Activated naive CD4-positive, alpha-beta T cell treated with anti-CD3 and anti-CD28 coated beads, Interleukin-2, amount 10 ng/mL, durations not matched to agents 7 days and 5 days (primary cell): ENCODE results near the gene CHST10.
A peak's percentile ranks its signal among the peaks of the same experiment; 100 is the strongest.

Source experiments
- CTCF ChIA-PET: fragments of 350-600 bp; sonication (Branson Sonifier 250); formaldehyde crosslinking; loops from one replicate; lab custom pipeline; 2021; ENCODE audit warnings: antibody characterized with exemption; lab: Charles Lee
- DNase-seq: peaks from one replicate; pipeline ENCODE4 v3.0.0-alpha.2; 2020
- H3K27ac Mint-ChIP-seq: one replicate; pipeline ENCODE4 v1.8.0; 2021; ENCODE audit warnings: mild to moderate bottlenecking, moderate library complexity, mixed read lengths
- H3K27me3 Mint-ChIP-seq: one replicate; pipeline ENCODE4 v1.8.0; 2021; ENCODE audit warnings: mild to moderate bottlenecking, mixed read lengths
- H3K36me3 Mint-ChIP-seq: one replicate; pipeline ENCODE4 v1.8.0; 2021; ENCODE audit warnings: mixed read lengths
- H3K4me1 Mint-ChIP-seq: one replicate; pipeline ENCODE4 v1.8.0; 2021; ENCODE audit warnings: mixed read lengths
- H3K4me3 Mint-ChIP-seq: one replicate; pipeline ENCODE4 v1.8.0; 2021; ENCODE audit warnings: mild to moderate bottlenecking, moderate library complexity, mixed read lengths
- H3K9me3 Mint-ChIP-seq: one replicate; pipeline ENCODE4 v1.8.0; 2021; ENCODE audit warnings: mixed read lengths

The CHST10 gene

DNA sequence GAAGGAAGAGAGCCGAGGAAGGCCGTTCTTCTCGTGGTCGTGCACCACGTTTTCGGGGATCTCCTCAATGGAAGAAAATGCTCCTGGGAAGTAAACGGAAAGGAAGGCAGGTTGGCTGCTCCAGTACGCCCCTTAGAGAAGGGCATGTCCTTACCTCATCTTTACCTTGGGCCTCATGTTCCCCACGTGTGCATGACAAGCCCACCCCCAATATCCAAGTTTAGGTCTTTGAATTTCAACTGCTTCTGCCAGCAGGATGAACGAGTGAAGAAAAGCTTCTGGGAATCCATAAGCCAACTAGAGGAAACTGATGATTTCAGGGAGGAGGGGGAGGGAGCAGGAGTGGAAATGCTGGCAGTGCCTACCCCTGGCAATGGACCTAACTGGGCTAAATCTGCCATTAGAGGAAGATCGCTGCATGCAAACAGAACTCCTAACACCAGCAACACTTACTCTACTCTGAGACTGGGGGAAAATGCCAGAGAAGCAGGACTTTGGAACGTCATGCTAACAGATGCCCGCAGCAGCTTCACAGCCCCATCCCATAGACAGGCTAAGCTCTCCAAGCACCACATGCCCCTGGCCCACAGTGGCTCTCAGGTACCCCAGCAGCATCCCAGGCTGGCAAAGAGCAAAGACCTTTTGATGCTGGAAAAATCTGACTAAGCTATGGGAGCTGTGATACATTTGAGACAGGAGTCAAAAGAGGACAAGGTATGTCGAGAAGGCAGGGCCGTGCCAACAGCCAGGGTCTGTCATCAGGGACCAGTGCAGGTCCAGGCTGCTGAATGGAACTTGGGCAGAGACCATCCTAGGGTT, 21.7 kb downstream of the CHST10 start:
- Mint-ChIP-seq H3K27ac (no peak overlapping the region), H3K9me3 (no peaks in the 10 kb centered on the region), H3K27me3 (no peaks in the 10 kb centered on the region), H3K4me3 (no peak overlapping the region), H3K36me3 (no peaks in the 10 kb centered on the region), H3K4me1 (no peaks in the 10 kb centered on the region)
- CTCF ChIA-PET, result no interaction called here
- no peak for DNase-seq

DNA sequence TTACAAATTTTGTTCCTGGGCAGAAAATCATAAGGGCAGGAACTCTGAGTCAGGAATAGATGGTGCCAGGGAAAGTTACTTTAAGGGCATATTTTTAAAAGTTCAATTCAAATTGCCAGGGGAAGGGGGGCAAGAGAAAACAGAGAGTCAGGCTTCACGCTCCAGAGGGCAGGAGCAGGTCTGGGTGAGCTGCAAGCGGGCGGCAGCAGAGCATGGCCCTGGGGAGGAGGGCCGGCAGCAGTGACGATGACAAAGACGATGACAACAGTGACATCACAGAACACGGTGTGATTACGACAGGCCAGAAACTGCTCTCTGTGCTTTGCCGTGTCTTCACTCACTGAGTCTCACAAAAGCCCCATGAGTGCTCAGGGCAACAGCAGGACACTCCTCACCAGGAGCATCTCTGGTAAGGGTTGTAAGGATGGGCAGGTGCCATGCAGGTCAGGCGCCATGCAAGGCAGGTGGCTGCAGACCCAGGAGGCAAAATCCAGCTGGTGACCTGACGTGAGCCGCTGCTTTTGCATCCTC, 23.3 kb downstream of the CHST10 start:
- Mint-ChIP-seq H3K9me3 (no peaks in the 10 kb centered on the region), H3K4me1 (no peaks in the 10 kb centered on the region), H3K27me3 (no peaks in the 10 kb centered on the region), H3K36me3 (no peaks in the 10 kb centered on the region), H3K27ac (no peak overlapping the region), H3K4me3 (no peak overlapping the region)
- CTCF ChIA-PET, result no interaction called here
- DNase-seq, result no peak

DNA sequence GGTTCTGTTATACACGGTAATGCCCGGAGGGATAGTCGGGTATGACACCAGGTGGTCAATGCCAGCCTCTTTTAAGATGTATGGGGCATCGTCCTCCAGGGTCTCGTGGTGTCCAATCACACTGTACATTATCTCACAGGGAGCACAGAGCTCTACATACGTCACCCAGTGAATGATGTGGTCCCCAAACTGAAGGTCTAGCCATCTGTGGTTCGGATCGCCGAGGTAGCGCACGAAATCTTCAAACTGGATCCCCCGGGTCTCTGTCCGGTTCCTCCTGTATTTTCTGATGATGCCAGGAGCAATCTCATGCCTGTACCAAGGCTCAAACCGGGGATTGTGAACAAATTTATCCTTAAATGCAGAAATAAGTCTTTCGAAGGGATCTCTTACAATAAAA, 24.1 kb downstream of the CHST10 start:
- Mint-ChIP-seq H3K9me3 (no peaks in the 10 kb centered on the region), H3K27ac (no peak overlapping the region), H3K4me1 (no peaks in the 10 kb centered on the region), H3K36me3 (no peaks in the 10 kb centered on the region), H3K4me3 (no peak overlapping the region), H3K27me3 (no peaks in the 10 kb centered on the region)
- CTCF ChIA-PET, result no interaction called here
- DNase-seq, result no peak

DNA sequence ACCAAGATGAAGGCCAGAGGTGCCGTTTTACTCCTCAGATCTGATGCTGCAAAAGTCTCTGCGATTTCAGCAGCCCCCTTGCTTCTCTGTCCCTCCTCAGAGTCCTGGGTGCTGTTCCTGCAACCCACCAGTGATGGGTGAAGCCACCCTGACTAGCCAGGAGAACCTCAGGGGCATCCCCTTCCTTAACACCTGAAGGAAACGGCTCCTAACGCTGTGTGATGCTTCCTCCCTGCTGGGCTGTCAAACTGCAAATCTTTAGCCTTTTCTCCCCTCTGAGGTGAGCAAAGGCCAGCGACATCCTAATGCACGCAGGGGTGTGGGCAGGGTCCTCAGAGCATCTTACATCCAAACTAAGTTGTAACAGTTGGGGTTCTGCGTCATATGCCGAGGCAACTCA, 24.8 kb downstream of the CHST10 start:
- CTCF ChIA-PET, result no interaction called here
- H3K4me1 Mint-ChIP-seq, result no peaks in the 10 kb centered on the region
- H3K27ac Mint-ChIP-seq, result no peak overlapping the region

DNA sequence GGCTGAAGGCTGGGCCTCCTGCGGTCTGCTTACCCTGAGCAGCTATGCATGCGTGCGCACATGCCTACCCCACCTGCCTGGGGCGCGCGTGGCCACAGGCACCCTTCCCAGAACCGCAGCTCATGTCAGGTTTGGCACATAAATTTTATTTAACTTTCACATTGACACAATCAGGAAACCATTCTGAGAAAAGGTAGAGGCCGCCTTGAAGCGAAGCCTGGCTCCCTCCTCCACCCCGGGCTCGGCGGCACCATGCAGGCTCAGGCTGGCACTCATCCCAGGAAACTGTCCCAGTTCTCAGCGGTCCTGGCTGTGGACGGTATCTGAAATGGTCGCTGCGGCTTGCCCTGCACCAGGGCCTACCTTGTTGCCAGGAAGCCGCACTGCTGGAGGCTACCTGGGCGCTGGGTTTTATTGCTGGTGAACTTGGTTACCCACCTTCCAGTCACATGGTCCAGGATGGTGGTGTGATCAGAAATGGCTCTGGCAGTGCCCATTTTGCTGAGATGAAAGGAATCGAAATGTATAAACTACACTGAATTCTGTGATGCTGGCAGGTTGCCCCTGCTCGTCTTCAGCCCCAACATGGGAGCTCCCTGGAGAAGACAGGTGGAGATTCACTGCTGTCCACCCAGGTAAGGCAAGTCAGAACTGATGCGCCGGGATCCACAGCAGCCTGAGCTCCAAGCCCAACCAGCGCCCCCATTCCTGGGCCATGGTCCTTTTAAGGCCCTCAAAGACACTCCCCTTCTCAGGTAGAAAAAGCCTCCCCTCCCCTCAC, 25.5 kb downstream of the CHST10 start:
- CTCF ChIA-PET, result interaction anchor here (3.2 kb wide), 1 partner anchor 11 kb away, joined by 18 read pairs; no protein-coding TSS in a partner anchor
- DNase-seq, result no peak
- Mint-ChIP-seq H3K27ac (no peak overlapping the region), H3K36me3 (no peaks in the 10 kb centered on the region), H3K9me3 (no peaks in the 10 kb centered on the region), H3K4me3 (no peak overlapping the region), H3K27me3 (peaks cover 3% of the 10 kb centered on the region), H3K4me1 (no peaks in the 10 kb centered on the region)

More for the DNA sequence above, 24.8 kb downstream of the CHST10 start:
- H3K4me3 Mint-ChIP-seq, result no peak overlapping the region
- peaks cover 3% of the 10 kb centered on the region for H3K27me3 Mint-ChIP-seq
- DNase-seq, result no peak
- H3K9me3 Mint-ChIP-seq, result no peaks in the 10 kb centered on the region
- no peaks in the 10 kb centered on the region for H3K36me3 Mint-ChIP-seq

DNA sequence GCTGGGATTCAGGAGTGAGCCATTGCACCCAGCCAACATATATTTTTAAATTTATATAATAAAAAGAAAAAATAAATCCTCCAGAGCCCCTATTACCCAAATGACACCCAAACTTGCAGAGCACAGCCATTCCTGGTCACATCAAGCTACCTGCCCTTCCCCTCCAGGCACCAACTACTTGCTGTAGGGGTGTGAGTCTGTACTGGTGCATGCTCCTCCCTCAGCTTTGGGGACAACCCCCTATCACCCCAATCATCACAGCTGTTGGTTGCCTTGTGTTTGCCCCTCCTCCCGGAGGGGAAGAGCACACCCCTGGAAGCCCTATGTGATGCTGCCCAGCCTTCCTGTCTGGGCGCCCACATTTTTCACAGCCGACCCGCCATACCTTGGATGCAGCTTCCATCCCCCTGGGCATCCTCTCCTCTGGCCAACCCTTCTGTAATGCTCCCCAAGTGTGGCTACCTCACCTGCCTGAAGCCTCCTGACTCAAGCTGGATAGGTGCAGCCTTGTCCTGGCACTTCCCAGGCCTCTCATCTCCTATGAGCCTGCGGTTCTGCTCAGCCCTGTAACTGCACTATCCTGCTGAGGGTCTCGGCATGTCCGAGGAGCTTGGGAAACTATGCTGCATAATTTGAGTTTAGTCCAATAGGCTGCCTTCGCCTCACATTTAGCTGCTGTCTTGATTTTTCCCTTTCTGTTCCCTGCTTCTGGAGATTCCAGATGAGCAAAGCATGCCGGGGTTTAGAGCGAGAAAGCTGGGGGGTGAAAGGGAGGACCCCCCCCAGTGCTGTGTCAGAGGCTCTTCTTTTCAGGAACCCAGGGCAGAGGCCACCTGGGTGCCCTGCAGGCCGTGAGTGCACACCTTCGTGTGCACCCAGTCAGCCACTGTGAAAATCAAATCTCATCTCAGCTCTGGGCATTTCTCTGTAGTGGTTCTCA, 27.2 kb downstream of the CHST10 start:
- DNase-seq, result no peak
- CTCF ChIA-PET, result interaction anchor here (1.0 to 3.2 kb wide), 3 partner anchors 9 to 128 kb away, joined by 3 to 18 read pairs (median 8); no protein-coding TSS in a partner anchor
- no peak overlapping the region for H3K4me3 Mint-ChIP-seq
- no peaks in the 10 kb centered on the region for H3K9me3 Mint-ChIP-seq
- H3K27me3 Mint-ChIP-seq, result peaks cover 3% of the 10 kb centered on the region
- no peaks in the 10 kb centered on the region for H3K36me3 Mint-ChIP-seq
- H3K27ac Mint-ChIP-seq, result no peak overlapping the region
- no peaks in the 10 kb centered on the region for H3K4me1 Mint-ChIP-seq

DNA sequence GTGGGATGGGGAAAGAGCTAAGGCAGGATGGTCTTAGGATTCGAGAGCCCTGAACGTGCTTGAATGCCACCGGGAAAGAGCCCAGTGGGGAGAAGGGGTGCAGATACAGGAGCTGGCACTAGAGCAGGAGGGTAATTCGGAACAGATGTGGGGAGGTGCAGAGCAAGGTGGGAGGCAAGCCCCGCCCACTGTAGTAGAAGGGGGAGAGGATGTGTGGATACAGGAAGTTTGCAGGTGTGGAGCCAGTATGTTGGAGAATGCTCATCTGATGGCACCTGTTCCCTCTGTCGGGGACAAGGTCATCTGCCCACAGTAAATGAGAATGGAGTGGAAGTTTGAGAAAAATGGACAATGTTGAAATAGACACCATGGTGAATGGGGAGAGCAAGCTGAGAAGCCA, 28.8 kb downstream of the CHST10 start:
- Mint-ChIP-seq H3K27me3 (peaks cover 3% of the 10 kb centered on the region), H3K36me3 (no peaks in the 10 kb centered on the region), H3K4me1 (no peaks in the 10 kb centered on the region), H3K27ac (no peak overlapping the region), H3K4me3 (no peak overlapping the region), H3K9me3 (no peaks in the 10 kb centered on the region)
- no peak for DNase-seq
- CTCF ChIA-PET, result interaction anchor here (1.5 to 1.8 kb wide), 2 partner anchors 127 to 830 kb away, joined by 4 to 8 read pairs; no protein-coding TSS in a partner anchor

DNA sequence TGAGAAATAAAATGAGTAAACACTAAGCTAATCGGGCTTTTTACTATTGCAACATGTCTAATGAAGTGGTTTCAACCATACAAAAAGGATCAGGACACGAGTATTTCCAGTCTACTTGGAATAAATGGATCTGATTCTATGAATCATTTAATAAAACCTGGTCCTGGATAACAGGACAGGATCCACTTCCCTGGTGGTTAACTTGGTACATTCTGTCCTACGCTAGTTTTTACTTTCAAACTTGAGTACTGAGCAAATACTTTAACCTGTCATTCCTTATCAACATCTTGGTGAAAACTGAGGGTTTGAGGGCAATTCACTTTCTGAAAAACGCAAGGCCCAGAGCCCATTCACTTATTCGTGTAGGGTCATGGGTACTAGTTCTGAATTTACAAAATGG, 33.5 kb downstream of the CHST10 start:
- CTCF ChIA-PET, result interaction anchor here (1.2 to 3.8 kb wide), 2 partner anchors 113 to 122 kb away, joined by 3 to 30 read pairs; no protein-coding TSS in a partner anchor
- DNase-seq, result no peak
- no peaks in the 10 kb centered on the region for H3K36me3 Mint-ChIP-seq
- H3K4me3 Mint-ChIP-seq, result no peak overlapping the region
- H3K27ac Mint-ChIP-seq, result no peak overlapping the region
- no peaks in the 10 kb centered on the region for H3K9me3 Mint-ChIP-seq
- no peaks in the 10 kb centered on the region for H3K4me1 Mint-ChIP-seq
- H3K27me3 Mint-ChIP-seq, result peaks cover 11% of the 10 kb centered on the region

DNA sequence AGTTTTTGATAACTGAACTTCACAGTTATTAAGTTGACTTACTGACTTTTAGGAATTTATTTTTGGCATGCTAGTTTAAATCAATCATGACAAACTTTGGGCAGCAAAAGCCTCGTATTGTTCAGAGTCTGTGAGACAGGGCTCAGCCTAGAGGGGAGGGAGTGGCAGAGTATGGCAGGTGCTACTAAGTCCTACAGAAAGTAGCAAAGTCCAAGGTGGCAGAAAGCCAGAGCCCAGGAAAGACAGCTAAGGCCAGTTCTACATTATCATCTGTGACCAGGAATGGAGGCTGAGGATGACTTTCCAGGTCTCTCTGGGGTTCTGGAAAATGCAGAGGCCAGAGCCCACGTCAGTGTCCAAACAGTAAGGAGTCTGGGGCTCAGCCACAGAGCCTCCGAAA, 34.2 kb downstream of the CHST10 start:
- Mint-ChIP-seq H3K4me3 (no peak overlapping the region), H3K27ac (no peak overlapping the region), H3K4me1 (no peaks in the 10 kb centered on the region), H3K36me3 (no peaks in the 10 kb centered on the region), H3K27me3 (peaks cover 11% of the 10 kb centered on the region), H3K9me3 (no peaks in the 10 kb centered on the region)
- CTCF ChIA-PET, result interaction anchor here (1.2 to 3.8 kb wide), 2 partner anchors 112 to 121 kb away, joined by 3 to 30 read pairs; no protein-coding TSS in a partner anchor
- no peak for DNase-seq

DNA sequence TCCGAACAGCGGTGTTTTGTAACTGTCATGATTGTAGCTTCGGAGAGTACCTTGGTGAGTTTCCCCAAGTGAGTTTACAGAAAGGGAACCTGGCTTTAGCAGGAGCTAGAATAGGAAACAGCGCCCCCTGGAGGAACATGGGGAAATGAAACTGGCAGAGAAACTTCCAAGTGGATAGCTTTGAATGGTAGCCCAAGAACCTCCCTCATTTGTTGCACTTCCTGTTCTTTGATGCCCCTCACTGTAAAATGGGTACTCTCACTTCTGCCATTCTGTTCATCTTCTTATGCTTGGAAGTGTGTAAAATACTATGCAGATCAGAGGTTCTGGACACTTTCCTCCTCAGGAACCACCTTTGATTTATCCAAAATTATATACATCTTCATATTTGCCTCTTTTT, 36.2 kb downstream of the CHST10 start:
- Mint-ChIP-seq H3K4me3 (no peak overlapping the region), H3K36me3 (no peaks in the 10 kb centered on the region), H3K4me1 (no peaks in the 10 kb centered on the region), H3K27ac (no peak overlapping the region), H3K27me3 (peaks cover 12% of the 10 kb centered on the region), H3K9me3 (no peaks in the 10 kb centered on the region)
- peak; percentile 84 for DNase-seq
- CTCF ChIA-PET, result interaction anchor here (0.7 to 4.9 kb wide), 25 partner anchors 9 to 822 kb away, joined by 3 to 196 read pairs (median 4); partner anchors contain the start of gene CHST10

DNA sequence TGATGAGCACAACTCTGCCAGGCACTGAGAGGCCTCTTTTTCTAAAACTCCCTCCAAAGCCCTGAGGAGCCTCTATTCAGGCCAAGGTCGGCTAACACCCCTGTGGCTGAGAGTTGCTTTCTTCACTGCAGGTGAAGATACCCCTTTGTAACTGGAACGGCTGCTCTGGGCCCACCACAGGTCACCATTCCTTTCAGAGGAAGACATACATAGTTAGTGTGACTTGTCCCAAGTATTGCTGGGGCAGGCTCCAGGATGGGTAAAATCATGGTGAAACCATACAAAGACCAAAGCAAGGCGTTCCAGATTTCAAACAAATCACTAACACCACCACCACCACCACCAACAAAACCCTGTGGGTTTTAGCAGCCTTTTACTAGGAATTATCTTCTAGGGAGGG, 36.8 kb downstream of the CHST10 start:
- Mint-ChIP-seq H3K4me1 (no peaks in the 10 kb centered on the region), H3K9me3 (no peaks in the 10 kb centered on the region), H3K4me3 (no peak overlapping the region), H3K27me3 (peaks cover 12% of the 10 kb centered on the region), H3K27ac (no peak overlapping the region), H3K36me3 (no peaks in the 10 kb centered on the region)
- no peak for DNase-seq
- CTCF ChIA-PET, result interaction anchor here (0.7 to 4.9 kb wide), 27 partner anchors 10 to 821 kb away, joined by 3 to 196 read pairs (median 4); partner anchors contain the start of gene CHST10

DNA sequence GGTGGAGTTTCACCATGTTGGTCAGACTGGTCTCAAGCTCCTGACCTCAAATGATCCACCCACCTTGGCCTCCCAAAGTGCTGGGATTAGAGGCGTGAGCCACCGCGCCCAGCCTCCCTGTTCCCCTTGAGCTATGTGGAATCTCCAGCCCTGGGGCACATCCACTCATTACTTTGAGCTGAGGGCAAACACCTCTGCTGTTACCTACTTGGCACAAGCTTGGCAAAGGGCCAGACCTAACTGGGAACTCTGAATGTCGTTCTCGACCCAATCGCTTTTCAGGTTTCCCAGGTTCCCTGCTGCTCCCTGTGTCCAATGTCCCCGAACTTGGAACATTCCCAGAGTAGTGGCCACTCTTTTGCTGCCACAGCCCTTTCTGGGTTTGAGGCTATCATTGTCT, 40.6 kb downstream of the CHST10 start:
- H3K4me3 Mint-ChIP-seq, result no peak overlapping the region
- CTCF ChIA-PET, result interaction anchor here (1.0 kb wide), 1 partner anchor 114 kb away, joined by 4 read pairs; no protein-coding TSS in a partner anchor

DNA sequence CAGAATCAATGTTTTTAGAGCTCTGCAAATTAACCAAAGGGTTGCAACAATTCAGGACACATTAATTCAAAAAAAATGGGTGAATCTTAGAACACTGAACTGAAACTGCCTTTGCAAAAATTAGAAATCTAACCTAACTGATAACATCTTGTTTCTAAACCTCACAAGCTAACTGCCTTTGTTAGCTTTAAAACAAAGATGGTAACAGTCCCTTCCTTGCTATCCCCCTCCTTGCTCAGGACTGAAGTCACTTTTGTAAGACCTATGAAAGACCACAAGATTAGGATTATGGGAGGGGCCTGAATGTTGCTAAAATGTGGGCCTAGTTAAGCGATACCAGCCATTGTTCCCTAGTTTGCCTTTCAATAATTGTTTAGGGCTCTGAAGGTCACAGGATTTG, 50.3 kb downstream of the CHST10 start:
- Mint-ChIP-seq H3K9me3 (peaks cover 10% of the 10 kb centered on the region), H3K4me1 (peaks cover 4% of the 10 kb centered on the region), H3K4me3 (no peak overlapping the region), H3K27me3 (peaks cover 27% of the 10 kb centered on the region), H3K27ac (no peak overlapping the region), H3K36me3 (no peaks in the 10 kb centered on the region)
- CTCF ChIA-PET, result interaction anchor here (1.8 kb wide), 1 partner anchor 14 kb away, joined by 5 read pairs; no protein-coding TSS in a partner anchor
- no peak for DNase-seq

More for the DNA sequence above, 40.6 kb downstream of the CHST10 start:
- Mint-ChIP-seq H3K36me3 (no peaks in the 10 kb centered on the region), H3K27me3 (peaks cover 21% of the 10 kb centered on the region), H3K9me3 (peaks cover under 1% of the 10 kb centered on the region), H3K4me1 (no peaks in the 10 kb centered on the region), H3K27ac (no peak overlapping the region)
- no peak for DNase-seq
